NCI-H2107 treated with DMSO at 0.1 percent for 48 hours (cell line): ENCODE measurements around the gene PICALM.
"Not testable (repeated sequence)": the region's sequence is repeated elsewhere in the genome, so short reads cannot be mapped to it uniquely, and the experiment has no call there.

Source experiments
- DNase-seq: peaks from one replicate; lab custom pipeline; 2025; ENCODE audit not compliant: unreplicated experiment; lab: John Stamatoyannopoulos, UW

PICALM gene

GRCh38 chr11:86002431-86002830 lies 66.5 kb downstream of the PICALM start:
- no peak for DNase-seq

GRCh38 chr11:85991508-85991907 lies 77.4 kb downstream of the PICALM start:
- no peak for DNase-seq

GRCh38 chr11:85989746-85990145 lies 79.1 kb downstream of the PICALM start:
- DNase-seq = no peak

- no peak for DNase-seq
These were observed 80.1 kb downstream of the PICALM start for GRCh38 chr11:85988780-85989179.

GRCh38 chr11:85977751-85978160 lies 91.1 kb downstream of the PICALM start:
- DNase-seq = no peak

- DNase-seq = no peak
These were observed 92.4 kb downstream of the PICALM start for GRCh38 chr11:85976525-85976924.

GRCh38 chr11:85974122-85974521 lies 94.8 kb downstream of the PICALM start:
- DNase-seq = no peak

GRCh38 chr11:85970593-85970992 lies 98.3 kb downstream of the PICALM start:
- DNase-seq = no peak

- DNase-seq = no peak
These were observed 101.4 kb downstream of the PICALM start for GRCh38 chr11:85967457-85967856.

GRCh38 chr11:85965202-85965601 lies 103.7 kb downstream of the PICALM start:
- DNase-seq = no peak

GRCh38 chr11:85961930-85962363 lies 106.9 kb downstream of the PICALM start:
- DNase-seq = peak; percentile 91

- no peak for DNase-seq
These were observed 107.8 kb downstream of the PICALM start for GRCh38 chr11:85961130-85961529.

GRCh38 chr11:85960678-85961077 lies 108.2 kb downstream of the PICALM start:
- no peak for DNase-seq

- no peak for DNase-seq
These were observed 113.4 kb downstream of the PICALM start for GRCh38 chr11:85955531-85955930.

- DNase-seq = no peak
These were observed 115.3 kb downstream of the PICALM start for GRCh38 chr11:85953491-85954143.

- not testable (repeated sequence) for DNase-seq
These were observed 116.8 kb downstream of the PICALM start for GRCh38 chr11:85952108-85952485.

- no peak for DNase-seq
These were observed 117.3 kb downstream of the PICALM start for GRCh38 chr11:85951428-85952107.

GRCh38 chr11:85951049-85951405 lies 117.9 kb downstream of the PICALM start:
- no peak for DNase-seq

- DNase-seq = no peak
These were observed 118.4 kb downstream of the PICALM start for GRCh38 chr11:85950317-85951048.

- no peak for DNase-seq
These were observed 119.1 kb downstream of the PICALM start for GRCh38 chr11:85949798-85950197.

- no peak for DNase-seq
These were observed 120.0 kb downstream of the PICALM start for GRCh38 chr11:85948884-85949283.
